ENCODE results near the gene TBX10. TPM values are rescaled to one million over a fixed set of nuclear protein-coding genes. Genes with fewer than 3 reads are reported as not detected.
"Not testable (repeated sequence)": the region's sequence is repeated elsewhere in the genome, so short reads cannot be mapped to it uniquely, and the experiment has no call there.

Gene TBX10
- total RNA-seq, 1 experiment from 2014 or later = not detected

- ATAC-seq (no peak), DNase-seq (ENCODE audit: low read depth, low spot score) (no peak)
- Histone ChIP-seq H3K4me3 (replicated peaks in 1 of 2; ENCODE audit: low read depth in 1 of 2, low read length in 2 of 2) (no peak overlapping the region), H3K9ac (ENCODE audit: low read length) (no peak overlapping the region), H3K9me2 (ENCODE audit: insufficient read depth) (no peaks in the 10 kb centered on the region), H3K36me3 (ENCODE audit: control insufficient read depth in 1 of 2, insufficient read depth in 2 of 2, low read length in 2 of 2) (no peaks in the 10 kb centered on the region), H3K27ac (ENCODE audit: low read depth, low read length) (no peak overlapping the region), H3K9me3 (ENCODE audit: control insufficient read depth in 1 of 2, insufficient read depth in 1 of 2, low read depth in 1 of 2, low read length in 2 of 2) (no peaks in the 10 kb centered on the region), H3K79me2 (ENCODE audit: insufficient read depth, low read length) (no peaks in the 10 kb centered on the region), H3K4me1 (ENCODE audit: control insufficient read depth in 1 of 2, insufficient read depth in 2 of 2, low read length in 2 of 2) (no peaks in the 10 kb centered on the region; a peak in 1 of 4 replicates), H4K20me1 (ENCODE audit: insufficient read depth) (no peaks in the 10 kb centered on the region), H2AFZ (ENCODE audit: low read depth, low read length, poor library complexity, severe bottlenecking) (no peak overlapping the region), H3K27me3 (ENCODE audit: insufficient read depth, low read length) (no peaks in the 10 kb centered on the region), H3K4me2 (ENCODE audit: low read length) (no peak overlapping the region)
- ChIA-PET POLR2A (no interaction called here), RAD21 (ENCODE audit: low non-redundant PET in 1 of 2, low total read pairs in 2 of 2, uncharacterized antibody in 2 of 2, unreplicated experiment in 2 of 2) (no interaction called here), CTCF (no interaction called here)
- TF ChIP-seq SP1 (IDR thresholded peaks at IDR 0.05; ENCODE audit: low read depth) = no peak
- no peak for TF ChIP-seq ZNF274 (IDR thresholded peaks at IDR 0.05; ENCODE audit: low read depth, low read length)
- TF ChIP-seq ZFX (IDR thresholded peaks at IDR 0.05) = no peak
- TF ChIP-seq EGR1 (IDR thresholded peaks at IDR 0.05; ENCODE audit: low read depth) = no peak
- TF ChIP-seq, protein P1, sequence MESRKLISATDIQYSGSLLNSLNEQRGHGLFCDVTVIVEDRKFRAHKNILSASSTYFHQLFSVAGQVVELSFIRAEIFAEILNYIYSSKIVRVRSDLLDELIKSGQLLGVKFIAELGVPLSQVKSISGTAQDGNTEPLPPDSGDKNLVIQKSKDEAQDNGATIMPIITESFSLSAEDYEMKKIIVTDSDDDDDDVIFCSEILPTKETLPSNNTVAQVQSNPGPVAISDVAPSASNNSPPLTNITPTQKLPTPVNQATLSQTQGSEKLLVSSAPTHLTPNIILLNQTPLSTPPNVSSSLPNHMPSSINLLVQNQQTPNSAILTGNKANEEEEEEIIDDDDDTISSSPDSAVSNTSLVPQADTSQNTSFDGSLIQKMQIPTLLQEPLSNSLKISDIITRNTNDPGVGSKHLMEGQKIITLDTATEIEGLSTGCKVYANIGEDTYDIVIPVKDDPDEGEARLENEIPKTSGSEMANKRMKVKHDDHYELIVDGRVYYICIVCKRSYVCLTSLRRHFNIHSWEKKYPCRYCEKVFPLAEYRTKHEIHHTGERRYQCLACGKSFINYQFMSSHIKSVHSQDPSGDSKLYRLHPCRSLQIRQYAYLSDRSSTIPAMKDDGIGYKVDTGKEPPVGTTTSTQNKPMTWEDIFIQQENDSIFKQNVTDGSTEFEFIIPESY (IDR thresholded peaks at IDR 0.05; ENCODE audit: extremely low read depth, insufficient replicate concordance, low read length) = no peak
- TF ChIP-seq FOSL1 (IDR thresholded peaks at IDR 0.05; ENCODE audit: low read depth) = no peak
- no peak for TF ChIP-seq EZH2phosphoT487 (IDR thresholded peaks at IDR 0.05; ENCODE audit: borderline replicate concordance)
- TF ChIP-seq EZH2 (IDR thresholded peaks at IDR 0.05) = no peak
- no peak for TF ChIP-seq TCF7L2 (IDR thresholded peaks at IDR 0.05; ENCODE audit: borderline replicate concordance, extremely low read depth, insufficient read depth, insufficient read length)
- no peak for TF ChIP-seq RAD21 (IDR thresholded peaks at IDR 0.05; ENCODE audit: low read depth)
- intact Hi-C loops (cut with micrococcal nuclease) = no loop called here
- BruUV-seq (replicated peaks) = no TSS peak
Measured at GRCh38 chr11:67662142-67662834, 22.7 kb upstream of the TBX10 start.

GRCh38 chr11:67660752-67661151 is 21.2 kb upstream of the TBX10 start:
- RAD21 ChIA-PET (ENCODE audit: low non-redundant PET in 1 of 2, low total read pairs in 2 of 2, uncharacterized antibody in 2 of 2, unreplicated experiment in 2 of 2); H3K27me3 ChIP-seq (ENCODE audit: insufficient read depth, low read length); H3K36me3 ChIP-seq (ENCODE audit: control insufficient read depth in 1 of 2, insufficient read depth in 2 of 2, low read length in 2 of 2); H3K4me1 ChIP-seq (ENCODE audit: control insufficient read depth in 1 of 2, insufficient read depth in 2 of 2, low read length in 2 of 2); H3K27ac ChIP-seq (ENCODE audit: low read depth, low read length); H3K9me2 ChIP-seq (ENCODE audit: insufficient read depth); H3K79me2 ChIP-seq (ENCODE audit: insufficient read depth, low read length); H3K9me3 ChIP-seq (ENCODE audit: control insufficient read depth in 1 of 2, insufficient read depth in 1 of 2, low read depth in 1 of 2, low read length in 2 of 2); H3K9ac ChIP-seq (ENCODE audit: low read length); intact Hi-C loops (cut with micrococcal nuclease); BruUV-seq (replicated peaks); H3K4me2 ChIP-seq (ENCODE audit: low read length); H4K20me1 ChIP-seq (ENCODE audit: insufficient read depth); DNase-seq (ENCODE audit: low read depth, low spot score); H2AFZ ChIP-seq (ENCODE audit: low read depth, low read length, poor library complexity, severe bottlenecking); POLR2A ChIA-PET; ATAC-seq; H3K4me3 ChIP-seq (replicated peaks in 1 of 2; ENCODE audit: low read depth in 1 of 2, low read length in 2 of 2): not testable (repeated sequence)
- CTCF ChIA-PET = interaction anchor here (1.0 to 2.6 kb wide), 2 partner anchors 30 to 31 kb away, joined by 3 to 34 read pairs; partner anchors contain the start of gene NUDT8

GRCh38 chr11:67659651-67660165 is 20.1 kb upstream of the TBX10 start:
- H3K9me3 ChIP-seq (ENCODE audit: control insufficient read depth in 1 of 2, insufficient read depth in 1 of 2, low read depth in 1 of 2, low read length in 2 of 2); H3K4me3 ChIP-seq (replicated peaks in 1 of 2; ENCODE audit: low read depth in 1 of 2, low read length in 2 of 2); H3K27ac ChIP-seq (ENCODE audit: low read depth, low read length); POLR2A ChIA-PET; H3K79me2 ChIP-seq (ENCODE audit: insufficient read depth, low read length); H3K27me3 ChIP-seq (ENCODE audit: insufficient read depth, low read length); H3K9ac ChIP-seq (ENCODE audit: low read length); H3K4me1 ChIP-seq (ENCODE audit: control insufficient read depth in 1 of 2, insufficient read depth in 2 of 2, low read length in 2 of 2); DNase-seq (ENCODE audit: low read depth, low spot score); BruUV-seq (replicated peaks); H3K9me2 ChIP-seq (ENCODE audit: insufficient read depth); H4K20me1 ChIP-seq (ENCODE audit: insufficient read depth); H3K4me2 ChIP-seq (ENCODE audit: low read length); ATAC-seq; H3K36me3 ChIP-seq (ENCODE audit: control insufficient read depth in 1 of 2, insufficient read depth in 2 of 2, low read length in 2 of 2): not testable (repeated sequence)
- intact Hi-C loops (cut with micrococcal nuclease) = loop anchor here (1.0 kb wide), 1 partner anchor 44 kb away; no protein-coding TSS in a partner anchor
- CTCF ChIA-PET = interaction anchor here (0.8 to 2.7 kb wide), 10 partner anchors 8 to 270 kb away, joined by 3 to 34 read pairs (median 4); partner anchors contain the start of gene NUDT8
- peak overlapping the region; percentile 78 for H2AFZ ChIP-seq (ENCODE audit: low read depth, low read length, poor library complexity, severe bottlenecking)
- RAD21 ChIA-PET (ENCODE audit: low non-redundant PET in 1 of 2, low total read pairs in 2 of 2, uncharacterized antibody in 2 of 2, unreplicated experiment in 2 of 2) = interaction anchor here (0.6 to 1.0 kb wide), 5 partner anchors 9 to 82 kb away, joined by 3 to 6 read pairs (median 3); partner anchors contain the start of gene NUDT8 (in 1 of the 2)

All from HCT116 (cell line).